Pancreas (tissue), 10 donors: ENCODE data around the gene MYO1H. TPM values are rescaled to one million over a fixed set of nuclear protein-coding genes. Genes with fewer than 3 reads are reported as not detected.
"Not testable (repeated sequence)": the region's sequence is repeated elsewhere in the genome, so short reads cannot be mapped to it uniquely, and the experiment has no call there.

Source experiments
- ATAC-seq, 4 donors: fragments of 200-7000 bp; cut with Tn5 transposase; one replicate each; pipeline versions ENCODE4 v1.8.0 to v1.9.1; 2020; ENCODE audit warnings: mild to moderate bottlenecking in 4 of 4, moderate library complexity in 4 of 4
- DNase-seq, 6 donors: peaks; one replicate each; pipeline ENCODE4 v3.0.0-alpha.2; 2020
- FAIRE-seq: peaks from 2 replicates; lab custom pipeline; 2012; peaks lifted over from hg19 to GRCh38; lab: Jason Lieb, UNC
- H3K27ac ChIP-seq, 4 donors: fragments of 200-600 bp; sonication (generic); 1 replicate in 3 of 4; 2 replicates in 1 of 4; pipeline versions ENCODE4 v1.5.0 to v1.8.0; 2020
- H3K27me3 ChIP-seq, 4 donors: fragments of 200-600 bp; one replicate each; pipeline ENCODE4 v1.8.0; 2021
- H3K36me3 ChIP-seq, 3 donors: fragments of 200-600 bp; sonication (generic) in 1 of 3; one replicate each; pipeline versions ENCODE4 v1.5.0 to v1.8.0; 2020 to 2021
- H3K4me1 ChIP-seq, 3 donors: fragments of 200-600 bp; one replicate each; pipeline ENCODE4 v1.8.0; 2021
- H3K4me3 ChIP-seq, 4 donors: fragments of 200-600 bp; sonication (generic) in 2 of 4; one replicate each; pipeline versions ENCODE4 v1.5.0 to v1.8.0; 2020 to 2021
- H3K9me3 ChIP-seq, 4 donors: fragments of 200-600 bp; one replicate each; pipeline ENCODE4 v1.8.0; 2021
- WGBS, 2 donors: extraction: QIAGEN DNeasy Blood & Tissue Kit; methylation state at CpG; one replicate each; pipeline ENCODE4 v1.1.7; 2013; 5-methylcytosine and 5-hydroxymethylcytosine counted together
- intact Hi-C, 3 donors: fragments of 100-400 bp; cut with DNase I; formaldehyde crosslinking; loops; one replicate each; pipeline versions ENCODE4 v1.11.1 to v1.14.2; 2022
- polyA plus RNA-seq, 2 donors: library from polyadenylated mRNA; stranded (reverse); fragments of 200-250 nt; gene quantifications; one replicate each; pipeline ENCODE4 v1.2.3, GENCODE V29; 2013
- total RNA-seq, 6 donors: library from RNA; stranded (reverse); fragmentation: NEBNext Ultra II Directional in 4 of 6; extraction: Animal tissue kit (Norgen Biotek cat#: 25700) in 4 of 6; gene quantifications; one replicate each; pipeline versions ENCODE4 v1.2.1 to v1.2.4, GENCODE V29; 2021 to 2023
- TF ChIP-seq, protein P1 (sequence below), 4 donors: fragments of 200-600 bp; sonication (generic) in 3 of 4; IDR thresholded peaks; one replicate each; pipeline versions ENCODE4 v1.5.0 to v1.8.0; 2021; ENCODE audit warnings: antibody characterized with exemption in 4 of 4
- donor health status: healthy with polysubstance abuse.
- donor health status: DM: no; HTN: no; CAD: no; lungs with moderate emphysema.
- donor health status: DM: no; HTN: no; CAD: no.
- donor health status: control.
- donor health status: control.
- donor health status: Bipolar disorder and iron deficiency.
- donor health status: DM: yes; HTN: yes; CAD: no.
- donor health status: DM: no; HTN: no; CAD: no.
- donor health status: DM: no; HTN: no; CAD: no.
- donor health status: DM: yes; HTN: yes; CAD: no.

The MYO1H gene
- total and polyA plus RNA-seq, 8 donors, result 0.07 TPM; not detected in 7

- no peaks in the 10 kb centered on the region for H3K9me3 ChIP-seq
- 0 to 1% methylated on average over 61 to 99 of the region's 99 CpGs for WGBS, 2 donors
- H3K27me3 ChIP-seq, result peaks cover 0 to 2% (median 0%) of the 10 kb centered on the region in 4 donors
- DNase-seq (peak in 1 of 6 donors; percentile 68), ATAC-seq (peak; percentile 56 to 76 (median 68)), FAIRE-seq (no peak)
- no peak overlapping the region for H3K27ac ChIP-seq
- peak overlapping the region; percentile 3 to 50 (median 26) for H3K4me3 ChIP-seq
- TF ChIP-seq, protein P1, sequence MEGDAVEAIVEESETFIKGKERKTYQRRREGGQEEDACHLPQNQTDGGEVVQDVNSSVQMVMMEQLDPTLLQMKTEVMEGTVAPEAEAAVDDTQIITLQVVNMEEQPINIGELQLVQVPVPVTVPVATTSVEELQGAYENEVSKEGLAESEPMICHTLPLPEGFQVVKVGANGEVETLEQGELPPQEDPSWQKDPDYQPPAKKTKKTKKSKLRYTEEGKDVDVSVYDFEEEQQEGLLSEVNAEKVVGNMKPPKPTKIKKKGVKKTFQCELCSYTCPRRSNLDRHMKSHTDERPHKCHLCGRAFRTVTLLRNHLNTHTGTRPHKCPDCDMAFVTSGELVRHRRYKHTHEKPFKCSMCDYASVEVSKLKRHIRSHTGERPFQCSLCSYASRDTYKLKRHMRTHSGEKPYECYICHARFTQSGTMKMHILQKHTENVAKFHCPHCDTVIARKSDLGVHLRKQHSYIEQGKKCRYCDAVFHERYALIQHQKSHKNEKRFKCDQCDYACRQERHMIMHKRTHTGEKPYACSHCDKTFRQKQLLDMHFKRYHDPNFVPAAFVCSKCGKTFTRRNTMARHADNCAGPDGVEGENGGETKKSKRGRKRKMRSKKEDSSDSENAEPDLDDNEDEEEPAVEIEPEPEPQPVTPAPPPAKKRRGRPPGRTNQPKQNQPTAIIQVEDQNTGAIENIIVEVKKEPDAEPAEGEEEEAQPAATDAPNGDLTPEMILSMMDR (IDR thresholded peaks at IDR 0.05), result no peak
- H3K4me1 ChIP-seq, result peaks cover 0 to 11% (median 8%) of the 10 kb centered on the region in 3 donors
- intact Hi-C loops, result no loop called here
- no peaks in the 10 kb centered on the region for H3K36me3 ChIP-seq
Measured at GRCh38 chr12:109309381-109310246, 38.1 kb upstream of the MYO1H start.

- Histone ChIP-seq H3K27me3 (peaks cover 0 to 2% (median 0%) of the 10 kb centered on the region in 4 donors), H3K4me3 (peak overlapping the region in 3 of 4 donors; percentile 5 to 50 (median 43)), H3K4me1 (peaks cover 0 to 11% (median 8%) of the 10 kb centered on the region in 3 donors), H3K9me3 (no peaks in the 10 kb centered on the region), H3K36me3 (no peaks in the 10 kb centered on the region), H3K27ac (no peak overlapping the region)
- 6 to 7% methylated on average over 33 of the region's 33 CpGs for WGBS, 2 donors
- TF ChIP-seq, protein P1 (IDR thresholded peaks at IDR 0.05), result no peak
- ATAC-seq, result peak; percentile 13 to 64 (median 49)
- intact Hi-C loops, result no loop called here
- no peak for DNase-seq
- FAIRE-seq, result no peak
Measured at GRCh38 chr12:109310247-109311125, 37.2 kb upstream of the MYO1H start.

- 75 to 82% methylated on average over 8 of the region's 8 CpGs for WGBS, 2 donors
- H3K9me3 ChIP-seq, DNase-seq, H3K4me1 ChIP-seq, H3K4me3 ChIP-seq, H3K27me3 ChIP-seq, FAIRE-seq, intact Hi-C loops, ATAC-seq, H3K36me3 ChIP-seq, H3K27ac ChIP-seq: not testable (repeated sequence)
Measured at GRCh38 chr12:109321294-109321693, 26.4 kb upstream of the MYO1H start.

GRCh38 chr12:109329003-109329402 lies 18.7 kb upstream of the MYO1H start:
- intact Hi-C loops, result no loop called here
- WGBS, 2 donors, result 75 to 85% methylated on average over 3 of the region's 3 CpGs

More at GRCh38 chr12:109329003-109329402, 18.7 kb upstream of the MYO1H start:
- Histone ChIP-seq H3K27me3 (no peaks in the 10 kb centered on the region), H3K4me3 (no peak overlapping the region), H3K27ac (no peak overlapping the region), H3K4me1 (no peaks in the 10 kb centered on the region), H3K9me3 (no peaks in the 10 kb centered on the region), H3K36me3 (no peaks in the 10 kb centered on the region)
- DNase-seq (no peak), FAIRE-seq (no peak), ATAC-seq (no peak)
- TF ChIP-seq, protein P1 (IDR thresholded peaks at IDR 0.05), result no peak
